GM12872 (cell line): ENCODE measurements around the gene MYH6.

Experiments
- TF ChIP-seq, protein P1 (sequence below): IDR thresholded peaks from 3 replicates; pipeline ENCODE4 v1.5.1; 2011; ENCODE audit warnings: low read depth, mild to moderate bottlenecking, low read length, moderate library complexity; ENCODE audit not compliant: insufficient read depth

MYH6 gene

DNA sequence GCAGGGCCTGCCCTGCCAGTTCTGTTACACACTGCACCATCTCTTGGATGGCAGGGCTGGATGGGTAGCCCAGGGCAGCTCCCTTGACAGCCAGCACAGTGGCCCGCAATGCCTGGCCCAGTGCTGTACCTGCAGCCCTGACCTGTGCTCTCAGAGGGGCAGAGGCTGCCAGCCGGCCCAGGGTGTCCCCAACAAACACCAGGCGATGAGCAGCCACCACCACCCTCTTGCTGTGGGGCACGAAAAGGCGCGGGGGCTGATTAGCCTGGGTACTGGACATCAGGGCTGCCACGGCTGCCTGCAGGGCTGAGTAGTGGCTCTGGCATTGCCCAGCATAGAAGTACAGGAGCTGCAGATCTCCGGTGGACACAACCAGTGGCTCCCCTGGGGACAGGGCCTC lies 50.8 kb downstream of the MYH6 start:
- TF ChIP-seq, protein P1, sequence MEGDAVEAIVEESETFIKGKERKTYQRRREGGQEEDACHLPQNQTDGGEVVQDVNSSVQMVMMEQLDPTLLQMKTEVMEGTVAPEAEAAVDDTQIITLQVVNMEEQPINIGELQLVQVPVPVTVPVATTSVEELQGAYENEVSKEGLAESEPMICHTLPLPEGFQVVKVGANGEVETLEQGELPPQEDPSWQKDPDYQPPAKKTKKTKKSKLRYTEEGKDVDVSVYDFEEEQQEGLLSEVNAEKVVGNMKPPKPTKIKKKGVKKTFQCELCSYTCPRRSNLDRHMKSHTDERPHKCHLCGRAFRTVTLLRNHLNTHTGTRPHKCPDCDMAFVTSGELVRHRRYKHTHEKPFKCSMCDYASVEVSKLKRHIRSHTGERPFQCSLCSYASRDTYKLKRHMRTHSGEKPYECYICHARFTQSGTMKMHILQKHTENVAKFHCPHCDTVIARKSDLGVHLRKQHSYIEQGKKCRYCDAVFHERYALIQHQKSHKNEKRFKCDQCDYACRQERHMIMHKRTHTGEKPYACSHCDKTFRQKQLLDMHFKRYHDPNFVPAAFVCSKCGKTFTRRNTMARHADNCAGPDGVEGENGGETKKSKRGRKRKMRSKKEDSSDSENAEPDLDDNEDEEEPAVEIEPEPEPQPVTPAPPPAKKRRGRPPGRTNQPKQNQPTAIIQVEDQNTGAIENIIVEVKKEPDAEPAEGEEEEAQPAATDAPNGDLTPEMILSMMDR, result no peak

DNA sequence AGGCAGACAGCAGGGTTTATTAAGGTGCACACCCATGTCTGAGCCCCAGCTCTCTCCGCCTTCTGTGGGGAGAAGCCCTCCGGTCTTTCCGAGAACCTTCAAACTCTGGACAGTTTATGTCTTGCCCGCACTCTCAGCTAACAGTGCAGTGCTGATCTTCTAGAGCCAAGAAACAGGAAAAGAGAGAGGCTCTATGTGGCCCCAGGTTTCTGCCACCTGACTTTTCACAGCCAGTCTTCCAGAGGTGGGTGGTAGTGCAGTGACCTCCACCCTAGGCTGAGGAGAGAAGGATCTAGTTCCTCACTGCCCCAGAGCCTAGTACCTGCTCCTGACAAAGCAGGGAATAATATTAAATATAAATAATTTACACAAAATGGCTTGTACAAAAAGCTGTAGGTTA lies 51.4 kb downstream of the MYH6 start:
- TF ChIP-seq, protein P1, result no peak

DNA sequence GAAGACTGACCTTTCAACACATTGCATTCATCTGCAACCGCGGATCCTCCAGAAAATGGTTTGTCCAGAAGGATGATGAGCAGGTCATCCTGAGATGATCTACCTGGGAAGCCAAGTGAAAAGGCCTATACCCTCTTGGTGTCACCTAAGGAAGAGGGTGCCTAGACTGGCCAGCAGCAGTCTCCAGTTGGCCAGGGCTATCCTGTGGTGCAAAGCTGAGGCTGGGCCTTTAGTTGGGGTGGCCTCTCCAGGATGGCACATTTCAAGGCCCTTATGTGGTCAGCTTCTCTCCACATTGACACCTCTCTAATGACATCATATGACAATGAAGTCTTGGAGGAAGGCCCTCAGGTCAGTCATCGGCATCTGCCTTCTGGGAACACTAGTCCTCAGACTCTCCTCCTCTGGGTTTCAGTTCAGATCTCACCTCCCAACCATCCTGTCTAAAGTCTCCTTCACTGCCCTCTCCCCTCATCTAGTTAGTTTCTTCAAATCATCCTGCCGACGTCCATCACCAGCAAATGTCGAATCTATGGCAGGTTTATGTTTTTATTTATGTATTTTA lies 52.1 kb downstream of the MYH6 start:
- TF ChIP-seq, protein P1, result no peak

DNA sequence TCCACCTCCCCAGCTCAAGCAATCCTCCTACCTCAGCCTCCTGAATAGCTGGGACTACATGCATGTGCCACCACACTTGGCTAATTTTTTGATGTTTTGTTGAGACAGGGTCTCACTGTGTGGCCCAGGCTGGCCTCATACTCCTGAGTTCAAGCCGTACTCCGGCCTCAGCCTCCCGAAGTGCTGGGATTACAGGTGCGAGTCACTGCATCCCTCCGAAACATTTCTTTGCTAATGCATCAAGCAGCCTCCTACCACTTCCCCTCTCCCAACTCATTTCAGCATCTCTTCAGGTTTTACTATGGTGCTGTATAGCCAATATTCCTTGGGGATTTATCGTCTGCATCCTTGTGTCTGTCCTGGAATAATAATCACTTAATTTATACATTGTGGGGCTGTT lies 53.1 kb downstream of the MYH6 start:
- TF ChIP-seq, protein P1, result no peak

DNA sequence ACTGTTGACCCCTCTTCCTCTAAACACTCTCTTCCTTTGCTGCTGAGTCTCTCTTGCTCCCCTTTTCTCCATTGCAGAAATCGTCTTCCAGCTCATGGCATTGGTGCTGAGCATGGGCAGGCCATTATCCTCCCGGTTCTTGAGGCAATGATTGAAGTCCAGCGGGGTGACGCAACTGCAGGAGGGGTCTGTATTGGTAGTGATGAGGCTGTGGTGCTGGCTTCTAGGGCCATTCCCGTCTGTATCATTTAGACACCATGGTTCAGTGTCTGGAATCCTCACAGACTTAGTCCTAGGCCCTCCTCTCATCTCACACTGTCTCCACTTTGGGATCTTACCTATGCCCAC lies 54.7 kb downstream of the MYH6 start:
- TF ChIP-seq, protein P1, result no peak

DNA sequence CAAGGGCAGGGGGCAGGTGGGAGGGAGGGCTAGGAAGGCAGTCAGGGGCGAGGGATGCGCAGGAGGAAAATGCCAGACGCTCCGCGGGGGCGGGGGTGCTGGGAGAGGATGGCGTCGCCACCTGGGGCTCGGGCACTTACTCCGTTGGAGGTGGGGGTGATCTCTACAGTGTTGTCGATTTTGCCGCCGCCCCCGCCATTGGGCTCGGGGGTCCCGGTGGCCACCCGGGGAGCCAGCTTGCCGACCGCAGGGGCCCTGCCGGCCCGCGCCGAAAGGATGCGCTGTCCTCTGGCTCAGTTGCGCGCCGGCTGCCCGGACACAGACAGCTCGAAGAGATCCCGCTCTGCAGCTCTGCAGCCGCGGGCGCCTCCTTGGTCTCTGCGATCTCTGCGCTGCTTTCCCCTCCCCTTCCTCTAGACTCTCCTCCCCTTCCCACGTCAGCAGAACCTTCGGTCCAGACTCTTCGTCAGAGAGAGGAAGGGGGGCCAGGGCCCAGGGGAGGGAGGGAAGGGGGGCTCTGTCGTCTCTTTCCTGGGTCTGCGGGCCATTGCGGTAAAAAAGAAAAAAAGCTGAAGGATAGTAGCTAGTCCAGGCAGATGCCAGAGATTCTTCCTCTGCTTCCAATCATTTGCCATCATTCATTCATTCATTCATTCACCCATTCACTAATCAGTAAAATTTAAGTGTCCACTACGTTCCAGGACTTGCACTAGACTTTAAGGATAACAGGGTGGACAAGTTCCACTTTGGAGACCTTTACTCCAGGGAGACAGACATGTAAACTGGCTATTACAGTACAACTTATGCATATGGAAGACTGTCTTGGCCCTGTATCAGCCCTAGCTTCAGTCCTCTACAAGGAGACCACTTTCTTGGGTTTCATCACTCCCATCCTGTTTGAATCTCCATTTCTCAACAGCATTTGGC lies 55.3 kb downstream of the MYH6 start, which contains the start of gene SLC22A17:
Gene SLC22A17, minus strand, starts transcription at position 382 of the 927 bp plus-strand sequence.
- TF ChIP-seq, protein P1, result no peak

DNA sequence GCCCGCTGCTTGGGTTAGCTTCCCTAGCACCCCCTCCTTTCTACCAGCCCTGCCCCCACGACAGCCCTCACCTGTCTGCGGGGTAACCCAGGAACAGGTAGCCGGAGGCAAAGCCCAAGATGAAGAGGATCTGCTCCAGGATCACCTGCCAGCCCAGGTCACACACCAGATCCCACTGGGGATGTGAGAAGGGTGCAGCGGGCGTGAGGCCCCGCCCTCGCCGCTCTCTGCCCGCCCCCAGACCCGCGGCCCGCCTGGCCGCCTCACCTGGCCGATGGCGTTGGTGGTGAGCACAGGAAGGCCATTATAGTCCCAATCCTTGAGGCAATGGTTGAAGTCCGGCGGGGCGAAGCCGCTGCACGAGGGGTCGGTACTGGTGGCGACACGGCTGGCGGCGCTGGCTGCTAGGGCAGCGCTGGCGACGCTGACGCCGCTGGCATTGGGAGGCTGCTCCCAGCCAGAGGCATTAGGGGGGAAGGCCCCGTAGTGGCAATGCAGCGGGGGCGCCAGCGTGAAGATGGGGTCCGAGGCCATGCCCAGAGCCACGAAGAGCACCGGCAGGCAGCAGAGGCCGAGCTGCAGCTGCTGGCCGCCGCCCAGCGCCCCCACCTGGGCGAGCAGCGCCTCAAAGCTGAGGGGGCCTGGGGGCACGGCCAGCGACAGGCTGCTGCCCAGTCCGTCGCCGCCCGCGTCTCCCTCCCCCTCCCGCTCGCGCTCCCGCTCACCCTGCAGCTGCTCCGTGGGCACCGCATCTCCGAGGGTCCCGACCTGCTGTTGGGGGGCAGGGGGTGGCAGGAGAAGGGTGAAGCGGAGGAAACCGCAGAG lies 56.2 kb downstream of the MYH6 start:
- TF ChIP-seq, protein P1, result no peak
